Measurements from ENCODE around the gene NT5C1B.
A peak's percentile ranks its signal among the peaks of the same experiment; 100 is the strongest.

DNA sequence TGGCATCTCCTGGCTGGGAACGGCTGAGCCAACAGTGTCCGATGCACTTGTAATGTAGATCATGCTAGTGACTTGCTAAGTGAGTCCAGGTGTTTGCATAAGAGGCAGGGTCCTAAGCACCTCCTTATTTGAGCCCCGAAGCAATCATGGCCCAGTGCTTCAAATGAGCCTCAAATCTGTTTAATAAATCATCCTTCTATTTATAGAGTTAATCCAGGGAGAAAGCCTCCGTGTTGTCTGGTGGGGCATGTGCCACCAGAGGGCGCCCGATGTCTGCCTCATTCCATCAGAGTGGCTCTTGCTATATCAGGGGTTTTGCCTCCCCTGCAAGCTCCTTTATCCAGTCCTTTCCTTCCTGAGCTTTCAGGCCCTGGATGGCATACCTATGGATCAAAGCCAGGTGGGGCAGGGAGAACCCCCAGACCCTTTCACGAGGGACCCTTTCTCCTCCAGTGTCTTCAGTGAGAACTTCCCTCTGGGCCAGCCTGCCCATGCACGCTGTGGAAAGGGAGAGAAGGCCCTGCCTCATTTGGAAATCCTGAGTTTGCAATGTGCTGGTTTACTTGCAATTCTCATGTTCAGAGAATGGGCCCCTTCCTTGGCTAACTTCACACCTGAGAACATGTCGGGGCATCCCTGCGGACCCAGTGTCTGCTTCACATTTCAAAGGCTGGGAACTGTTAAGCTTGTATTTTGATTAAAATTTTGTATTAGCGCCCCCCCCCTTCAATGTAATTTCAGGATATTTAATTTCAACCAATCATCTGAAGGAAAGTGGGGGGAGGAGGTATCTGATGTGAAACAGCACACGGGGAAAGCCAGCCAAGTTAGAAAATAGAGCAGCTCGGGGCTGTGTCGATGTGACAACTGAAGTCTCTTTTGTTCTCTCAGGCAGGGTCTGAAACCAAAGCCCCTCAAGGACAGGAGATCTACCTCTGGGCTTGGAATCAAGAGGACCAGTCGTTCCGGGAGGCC, 68.6 kb downstream of the NT5C1B start:
- TF ChIP-seq, protein P1, sequence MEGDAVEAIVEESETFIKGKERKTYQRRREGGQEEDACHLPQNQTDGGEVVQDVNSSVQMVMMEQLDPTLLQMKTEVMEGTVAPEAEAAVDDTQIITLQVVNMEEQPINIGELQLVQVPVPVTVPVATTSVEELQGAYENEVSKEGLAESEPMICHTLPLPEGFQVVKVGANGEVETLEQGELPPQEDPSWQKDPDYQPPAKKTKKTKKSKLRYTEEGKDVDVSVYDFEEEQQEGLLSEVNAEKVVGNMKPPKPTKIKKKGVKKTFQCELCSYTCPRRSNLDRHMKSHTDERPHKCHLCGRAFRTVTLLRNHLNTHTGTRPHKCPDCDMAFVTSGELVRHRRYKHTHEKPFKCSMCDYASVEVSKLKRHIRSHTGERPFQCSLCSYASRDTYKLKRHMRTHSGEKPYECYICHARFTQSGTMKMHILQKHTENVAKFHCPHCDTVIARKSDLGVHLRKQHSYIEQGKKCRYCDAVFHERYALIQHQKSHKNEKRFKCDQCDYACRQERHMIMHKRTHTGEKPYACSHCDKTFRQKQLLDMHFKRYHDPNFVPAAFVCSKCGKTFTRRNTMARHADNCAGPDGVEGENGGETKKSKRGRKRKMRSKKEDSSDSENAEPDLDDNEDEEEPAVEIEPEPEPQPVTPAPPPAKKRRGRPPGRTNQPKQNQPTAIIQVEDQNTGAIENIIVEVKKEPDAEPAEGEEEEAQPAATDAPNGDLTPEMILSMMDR (IDR thresholded peaks at IDR 0.05 in 8 of 11, conservative IDR thresholded peaks at IDR 0.05 in 3 of 11) = peak; percentile 72 to 88 (median 77)
- no peak for TF ChIP-seq POLR2A (IDR thresholded peaks at IDR 0.05)
